Liver (tissue), 9 donors: Measurements from ENCODE around the gene MPPED2. TPM values are rescaled to one million over a fixed set of nuclear protein-coding genes. Genes with fewer than 3 reads are reported as not detected.

Experiments
- DNase-seq: peaks from one replicate; pipeline ENCODE4 v3.0.0-alpha.2; 2017; ENCODE audit warnings: low spot score
- H3K27ac ChIP-seq, 2 donors: one replicate each; pipeline ENCODE4 v1.7.0; 2013; ENCODE audit warnings: inconsistent platforms in 2 of 2, low read length in 2 of 2, control low read depth in 1 of 2, low read depth in 1 of 2, mild to moderate bottlenecking in 1 of 2
- H3K27me3 ChIP-seq, 4 donors: one replicate each; pipeline versions ENCODE4 v1.6.1 to v1.7.0; 2013; ENCODE audit warnings: low read length in 3 of 4, inconsistent platforms in 1 of 4, mild to moderate bottlenecking in 1 of 4, moderate library complexity in 1 of 4; ENCODE audit not compliant: control insufficient read depth in 4 of 4, insufficient read depth in 4 of 4
- H3K36me3 ChIP-seq, 4 donors: one replicate each; pipeline versions ENCODE4 v1.6.1 to v1.7.0; 2013; ENCODE audit warnings: low read length in 3 of 4, mild to moderate bottlenecking in 3 of 4, low read depth in 1 of 4, moderate library complexity in 1 of 4; ENCODE audit not compliant: control insufficient read depth in 4 of 4, insufficient read depth in 3 of 4
- H3K4me1 ChIP-seq, 4 donors: one replicate each; pipeline versions ENCODE4 v1.6.1 to v1.7.0; 2013; ENCODE audit warnings: low read length in 3 of 4, mild to moderate bottlenecking in 3 of 4, moderate library complexity in 1 of 4; ENCODE audit not compliant: control insufficient read depth in 4 of 4, insufficient read depth in 4 of 4
- H3K4me3 ChIP-seq, 3 donors: one replicate each; pipeline versions ENCODE4 v1.6.1 to v1.7.0; 2013; ENCODE audit warnings: low read length in 3 of 3, control low read depth in 1 of 3, low read depth in 1 of 3, mild to moderate bottlenecking in 1 of 3
- H3K9ac ChIP-seq, 2 donors: one replicate each; pipeline ENCODE4 v1.7.0; 2013; ENCODE audit warnings: low read length in 2 of 2, mild to moderate bottlenecking in 2 of 2, moderate library complexity in 2 of 2, control low read depth in 1 of 2, low read depth in 1 of 2
- H3K9me3 ChIP-seq, 4 donors: one replicate each; pipeline versions ENCODE4 v1.6.1 to v1.7.0; 2013; ENCODE audit warnings: low read length in 3 of 4; ENCODE audit not compliant: control insufficient read depth in 4 of 4
- ATF3 ChIP-seq: IDR thresholded peaks from 2 replicates; pipeline ENCODE4 v1.6.1; 2016; ENCODE audit warnings: antibody characterized with exemption
- CTCF ChIP-seq: fragments of 150-350 bp; IDR thresholded peaks from 2 replicates; pipeline ENCODE4 v1.5.1; 2017; ENCODE audit warnings: improper control_type of control experiment, low read depth, low read length; ENCODE audit not compliant: missing input control
- EGR1 ChIP-seq, 2 donors: IDR thresholded peaks; 2 replicates each; pipeline ENCODE4 v1.6.1; 2016 to 2018; ENCODE audit warnings: antibody characterized with exemption in 2 of 2, low read depth in 2 of 2
- FOXA1 ChIP-seq: IDR thresholded peaks from 2 replicates; pipeline ENCODE4 v1.6.1; 2016; ENCODE audit warnings: antibody characterized with exemption
- FOXA2 ChIP-seq: IDR thresholded peaks from 2 replicates; pipeline ENCODE4 v1.6.1; 2016; ENCODE audit warnings: antibody characterized with exemption
- GABPA ChIP-seq, 2 donors: IDR thresholded peaks in 1 of 2; conservative IDR thresholded peaks in 1 of 2; 2 replicates each; pipeline ENCODE4 v1.6.1; 2016; ENCODE audit warnings: antibody characterized with exemption in 2 of 2, mild to moderate bottlenecking in 1 of 2, moderate library complexity in 1 of 2
- HNF4A ChIP-seq, 2 donors: conservative IDR thresholded peaks; 2 replicates each; pipeline ENCODE4 v1.6.1; 2016; ENCODE audit warnings: antibody characterized with exemption in 2 of 2, mild to moderate bottlenecking in 2 of 2
- HNF4G ChIP-seq: IDR thresholded peaks from 2 replicates; pipeline ENCODE4 v1.6.1; 2016; ENCODE audit warnings: antibody characterized with exemption
- JUND ChIP-seq, 2 donors: IDR thresholded peaks; 2 replicates each; pipeline ENCODE4 v1.6.1; 2016; ENCODE audit warnings: antibody characterized with exemption in 2 of 2
- MAX ChIP-seq: IDR thresholded peaks from 2 replicates; pipeline ENCODE4 v1.6.1; 2016; ENCODE audit warnings: antibody characterized with exemption
- NR2F2 ChIP-seq: IDR thresholded peaks from 2 replicates; pipeline ENCODE4 v1.6.1; 2016; ENCODE audit warnings: antibody characterized with exemption
- REST ChIP-seq: IDR thresholded peaks from 2 replicates; pipeline ENCODE4 v1.6.1; 2016; ENCODE audit warnings: antibody characterized with exemption, mild to moderate bottlenecking
- RXRA ChIP-seq, 2 donors: IDR thresholded peaks; 2 replicates each; pipeline ENCODE4 v1.6.1; 2017 to 2018; ENCODE audit warnings: antibody characterized with exemption in 2 of 2, mild to moderate bottlenecking in 1 of 2
- SP1 ChIP-seq: IDR thresholded peaks from 2 replicates; pipeline ENCODE4 v1.6.1; 2018; ENCODE audit warnings: antibody characterized with exemption, mild to moderate bottlenecking
- TAF1 ChIP-seq: conservative IDR thresholded peaks from 2 replicates; pipeline ENCODE4 v1.6.1; 2016; ENCODE audit warnings: antibody characterized with exemption, mild to moderate bottlenecking
- YY1 ChIP-seq: IDR thresholded peaks from 2 replicates; pipeline ENCODE4 v1.6.1; 2016; ENCODE audit warnings: antibody characterized with exemption, mild to moderate bottlenecking
- ZBTB33 ChIP-seq: IDR thresholded peaks from 2 replicates; pipeline ENCODE4 v1.6.1; 2016; ENCODE audit warnings: antibody characterized with exemption
- WGBS: extraction: QIAGEN DNeasy Blood & Tissue Kit; methylation state at CpG from one replicate; pipeline ENCODE4 v1.1.7; 2013; 5-methylcytosine and 5-hydroxymethylcytosine counted together
- polyA plus RNA-seq, 2 donors: library from polyadenylated mRNA; stranded (reverse) in 1 of 2; unstranded in 1 of 2; fragments of 200-250 nt in 1 of 2; fragments of >200 nt in 1 of 2; fragmentation: Nextera tagmentation in 1 of 2; extraction: Ambion mirVana in 1 of 2; gene quantifications; one replicate each; pipeline versions ENCODE4 v1.2.1 to v1.2.3, GENCODE V29; 2013 to 2015
- total RNA-seq, 2 donors: library from RNA; depleted of rRNA; stranded (reverse); fragments of >200 nt; gene quantifications; one replicate each; pipeline ENCODE4 v1.2.3, GENCODE V29; 2014
- donor health status: healthy.
- donor health status: healthy.
- donor health status: healthy.
- donor health status: healthy.
- donor health status: healthy.

Gene MPPED2
- total and polyA plus RNA-seq, 4 donors, result 0.22 to 1.6 (median 0.47) TPM

- DNase-seq, result no peak
- Histone ChIP-seq H3K27ac (no peak overlapping the region), H3K9me3 (no peaks in the 10 kb centered on the region), H3K9ac (no peak overlapping the region), H3K4me3 (no peak overlapping the region), H3K27me3 (no peaks in the 10 kb centered on the region), H3K36me3 (no peaks in the 10 kb centered on the region), H3K4me1 (no peaks in the 10 kb centered on the region)
- TF ChIP-seq REST (no peak), SP1 (no peak)
- 87% methylated on average over 2 of the region's 2 CpGs for WGBS
These were observed 208.8 kb downstream of the MPPED2 start for GRCh38 chr11:30377347-30377746.

- H3K9ac ChIP-seq, result no peak overlapping the region
- H3K9me3 ChIP-seq, result no peaks in the 10 kb centered on the region
- no peak for DNase-seq
- H3K27me3 ChIP-seq, result no peaks in the 10 kb centered on the region
- no peak overlapping the region for H3K4me3 ChIP-seq
- TF ChIP-seq SP1 (no peak), YY1 (no peak), FOXA2 (no peak), GABPA (IDR thresholded peaks at IDR 0.05 in 1 of 2, conservative IDR thresholded peaks at IDR 0.05 in 1 of 2) (no peak), HNF4G (no peak), FOXA1 (no peak), ATF3 (no peak)
- no peaks in the 10 kb centered on the region for H3K36me3 ChIP-seq
- H3K27ac ChIP-seq, result no peak overlapping the region
- no peaks in the 10 kb centered on the region for H3K4me1 ChIP-seq
- 81% methylated on average over 1 of the region's 1 CpG for WGBS
These were observed 216.0 kb downstream of the MPPED2 start for GRCh38 chr11:30370164-30370563.

- Histone ChIP-seq H3K36me3 (no peaks in the 10 kb centered on the region), H3K4me1 (no peaks in the 10 kb centered on the region), H3K27me3 (no peaks in the 10 kb centered on the region), H3K9ac (no peak overlapping the region), H3K4me3 (no peak overlapping the region), H3K27ac (no peak overlapping the region), H3K9me3 (no peaks in the 10 kb centered on the region)
- no peak for DNase-seq
- WGBS, result 86% methylated on average over 4 of the region's 4 CpGs
- TF ChIP-seq TAF1 (no peak), ZBTB33 (no peak), SP1 (no peak), RXRA (IDR thresholded peaks at IDR 0.05) (no peak), HNF4A (conservative IDR thresholded peaks at IDR 0.05) (no peak), REST (no peak), ATF3 (no peak), CTCF (no peak), FOXA2 (no peak), MAX (no peak), NR2F2 (no peak), EGR1 (IDR thresholded peaks at IDR 0.05; ENCODE audit: low read depth in 2 of 2) (no peak), JUND (IDR thresholded peaks at IDR 0.05) (no peak), FOXA1 (no peak), YY1 (no peak)
These were observed 217.8 kb downstream of the MPPED2 start for GRCh38 chr11:30368394-30368793.
